ENCODE data around the gene CDH5.

Gene CDH5

DNA sequence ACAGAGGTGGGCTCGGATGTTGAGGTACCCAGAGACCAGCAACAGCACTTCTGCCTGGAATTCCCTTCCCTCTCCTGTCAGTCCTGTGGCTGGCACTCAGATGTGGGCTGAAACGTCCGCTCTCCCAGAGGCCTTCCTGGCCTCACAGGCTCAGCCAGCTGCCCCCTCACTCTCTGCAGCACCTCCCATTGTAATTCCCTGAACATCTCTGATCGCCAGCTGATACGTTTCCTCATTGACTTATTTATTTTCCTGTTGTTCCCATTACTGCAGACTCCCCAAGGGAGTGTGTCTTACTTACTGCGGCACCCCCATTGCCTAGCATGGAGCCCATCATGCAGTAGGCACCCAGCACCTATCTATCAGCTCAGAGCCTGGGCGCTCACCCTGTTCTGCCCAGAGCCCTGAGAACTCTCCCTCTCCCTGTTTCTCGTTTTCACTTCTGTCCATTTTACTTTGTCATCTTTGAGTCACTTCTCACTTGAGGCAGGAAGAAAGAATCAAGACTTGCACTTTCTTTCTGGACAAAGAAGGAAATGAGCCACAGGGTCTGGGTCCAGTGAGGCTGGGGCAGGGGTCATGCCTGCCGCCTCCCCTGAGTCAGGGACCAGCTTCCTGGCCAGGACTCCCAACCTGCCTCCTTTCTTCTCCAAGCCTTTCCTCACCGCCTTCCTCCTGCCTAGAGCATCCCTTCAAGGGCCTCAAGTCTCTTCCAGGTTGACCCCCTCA, 10.2 kb downstream of the CDH5 start:
- TF ChIP-seq TAF1 (IDR thresholded peaks at IDR 0.05; ENCODE audit: borderline replicate concordance, low read depth, low read length): no peak
- TF ChIP-seq POLR2AphosphoS5 (IDR thresholded peaks at IDR 0.05; ENCODE audit: low read depth, low read length): no peak
- TF ChIP-seq POLR2A (IDR thresholded peaks at IDR 0.05; ENCODE audit: low read depth, low read length): no peak
- no peak for DNase-seq (ENCODE audit: insufficient read length)
- no peak for FAIRE-seq

GRCh38 chr16:66377324-66377723, 10.8 kb downstream of the CDH5 start:
- no peak for DNase-seq (ENCODE audit: insufficient read length)
- no peak for TF ChIP-seq TAF1 (IDR thresholded peaks at IDR 0.05; ENCODE audit: borderline replicate concordance, low read depth, low read length)
- no peak for FAIRE-seq

- TF ChIP-seq POLR2A (IDR thresholded peaks at IDR 0.05; ENCODE audit: low read depth, low read length) (no peak), TAF1 (IDR thresholded peaks at IDR 0.05; ENCODE audit: borderline replicate concordance, low read depth, low read length) (no peak), POLR2AphosphoS5 (IDR thresholded peaks at IDR 0.05; ENCODE audit: low read depth, low read length) (no peak)
- no peak for FAIRE-seq
- no peak for DNase-seq (ENCODE audit: insufficient read length)
These were observed 12.5 kb downstream of the CDH5 start for GRCh38 chr16:66378741-66379570.

GRCh38 chr16:66379571-66379941, 13.1 kb downstream of the CDH5 start:
- FAIRE-seq: no peak
- TF ChIP-seq TAF1 (IDR thresholded peaks at IDR 0.05; ENCODE audit: borderline replicate concordance, low read depth, low read length) (no peak), POLR2AphosphoS5 (IDR thresholded peaks at IDR 0.05; ENCODE audit: low read depth, low read length) (no peak), POLR2A (IDR thresholded peaks at IDR 0.05; ENCODE audit: low read depth, low read length) (no peak)

GRCh38 chr16:66380421-66380820, 13.9 kb downstream of the CDH5 start:
- TF ChIP-seq POLR2AphosphoS5 (IDR thresholded peaks at IDR 0.05; ENCODE audit: low read depth, low read length) (no peak), POLR2A (IDR thresholded peaks at IDR 0.05; ENCODE audit: low read depth, low read length) (no peak), TAF1 (IDR thresholded peaks at IDR 0.05; ENCODE audit: borderline replicate concordance, low read depth, low read length) (no peak)
- DNase-seq (ENCODE audit: insufficient read length): no peak
- FAIRE-seq: no peak

More at GRCh38 chr16:66379571-66379941, 13.1 kb downstream of the CDH5 start:
- no peak for DNase-seq (ENCODE audit: insufficient read length)

GRCh38 chr16:66381585-66382170, 15.2 kb downstream of the CDH5 start:
- TF ChIP-seq POLR2AphosphoS5 (IDR thresholded peaks at IDR 0.05; ENCODE audit: low read depth, low read length) (no peak), POLR2A (IDR thresholded peaks at IDR 0.05; ENCODE audit: low read depth, low read length) (no peak), TAF1 (IDR thresholded peaks at IDR 0.05; ENCODE audit: borderline replicate concordance, low read depth, low read length) (no peak)

DNA sequence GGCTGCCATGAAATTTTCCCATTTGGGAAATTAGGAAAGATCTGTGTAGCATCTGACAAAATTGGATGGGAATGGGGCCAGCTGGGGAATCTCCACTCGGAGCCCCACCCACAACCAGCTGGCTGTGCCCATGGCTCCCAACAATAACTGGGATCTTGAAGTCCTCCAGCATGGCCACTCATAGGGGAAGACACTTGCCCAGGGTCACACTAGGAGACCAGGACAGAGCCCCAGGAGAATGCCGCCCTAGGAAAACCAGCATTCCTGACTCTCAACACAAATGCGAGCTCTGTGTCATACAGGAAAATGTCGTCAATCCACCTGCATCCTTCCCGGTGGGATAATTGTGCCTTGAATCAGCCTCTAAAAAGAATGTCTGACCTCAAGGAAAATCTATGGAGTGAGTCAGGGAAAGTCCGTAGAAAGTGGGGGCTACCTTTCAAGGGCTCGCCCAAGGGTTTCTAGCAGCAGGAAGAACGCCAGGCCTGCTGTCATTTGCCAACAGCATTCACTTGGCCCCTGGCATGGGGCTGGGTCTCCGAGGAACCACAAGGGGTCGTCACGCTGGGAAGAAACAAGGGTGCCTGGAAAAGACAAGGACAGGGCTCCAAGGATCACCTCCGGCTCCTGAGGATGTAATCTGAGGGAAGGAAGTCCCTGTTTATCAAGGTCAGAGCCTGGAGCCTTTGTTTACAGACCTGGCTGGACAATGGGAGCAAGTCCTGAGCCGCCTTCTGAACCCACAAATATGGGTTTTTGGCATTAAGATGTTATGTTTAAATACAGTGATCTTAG, 15.9 kb downstream of the CDH5 start:
- TF ChIP-seq POLR2AphosphoS5 (IDR thresholded peaks at IDR 0.05; ENCODE audit: low read depth, low read length) (no peak), POLR2A (IDR thresholded peaks at IDR 0.05; ENCODE audit: low read depth, low read length) (no peak), TAF1 (IDR thresholded peaks at IDR 0.05; ENCODE audit: borderline replicate concordance, low read depth, low read length) (no peak)
- no peak for FAIRE-seq
- DNase-seq (ENCODE audit: insufficient read length): no peak

More at GRCh38 chr16:66381585-66382170, 15.2 kb downstream of the CDH5 start:
- DNase-seq (ENCODE audit: insufficient read length) (no peak), FAIRE-seq (no peak)

- DNase-seq (ENCODE audit: insufficient read length) (no peak), FAIRE-seq (no peak)
- TF ChIP-seq POLR2A (IDR thresholded peaks at IDR 0.05; ENCODE audit: low read depth, low read length) (no peak), TAF1 (IDR thresholded peaks at IDR 0.05; ENCODE audit: borderline replicate concordance, low read depth, low read length) (no peak), POLR2AphosphoS5 (IDR thresholded peaks at IDR 0.05; ENCODE audit: low read depth, low read length) (no peak)
These were observed 16.4 kb downstream of the CDH5 start for GRCh38 chr16:66382966-66383299.

- no peak for FAIRE-seq
- TF ChIP-seq POLR2AphosphoS5 (IDR thresholded peaks at IDR 0.05; ENCODE audit: low read depth, low read length) (no peak), POLR2A (IDR thresholded peaks at IDR 0.05; ENCODE audit: low read depth, low read length) (no peak), TAF1 (IDR thresholded peaks at IDR 0.05; ENCODE audit: borderline replicate concordance, low read depth, low read length) (no peak)
These were observed 17.1 kb downstream of the CDH5 start for GRCh38 chr16:66383551-66383950.

GRCh38 chr16:66385415-66385814, 18.9 kb downstream of the CDH5 start:
- FAIRE-seq: no peak
- TF ChIP-seq POLR2AphosphoS5 (IDR thresholded peaks at IDR 0.05; ENCODE audit: low read depth, low read length): no peak
- no peak for TF ChIP-seq TAF1 (IDR thresholded peaks at IDR 0.05; ENCODE audit: borderline replicate concordance, low read depth, low read length)
- no peak for TF ChIP-seq POLR2A (IDR thresholded peaks at IDR 0.05; ENCODE audit: low read depth, low read length)
- DNase-seq (ENCODE audit: insufficient read length): no peak

More at GRCh38 chr16:66383551-66383950, 17.1 kb downstream of the CDH5 start:
- DNase-seq (ENCODE audit: insufficient read length): no peak
